PC-3 (cell line): ENCODE measurements around the gene PIGO. TPM values are rescaled to one million over a fixed set of nuclear protein-coding genes. Genes with fewer than 3 reads are reported as not detected.

ENCODE experiments used
- ATAC-seq: fragments of 200-7000 bp; cut with Tn5 transposase; 2 replicates; pipeline ENCODE4 v1.9.1; 2020; ENCODE audit warnings: mild to moderate bottlenecking, moderate library complexity
- BruUV-seq: library from RNA; stranded (reverse); fragments of 400-500 nt; replicated peaks from 2 replicates; lab custom pipeline; 2021; lab: Mats Ljungman, UMichigan
- CTCF ChIA-PET: fragments of 300-600 bp; sonication (Branson Sonifier 250); formaldehyde crosslinking; loops from one replicate; lab custom pipeline; 2022; ENCODE audit warnings: antibody characterized with exemption; lab: Charles Lee
- POLR2A ChIA-PET: fragments of 300-600 bp; sonication (Branson Sonifier 250); formaldehyde crosslinking; loops from one replicate; lab custom pipeline; 2022; ENCODE audit warnings: antibody characterized with exemption; ENCODE audit not compliant: unreplicated experiment; lab: Charles Lee
- DNase-seq: peaks from one replicate; pipeline ENCODE4 v3.0.0-alpha.2; 2015
- H2AFZ ChIP-seq: fragments of 300-600 bp; sonication (generic); 2 replicates; pipeline ENCODE4 v1.6.0; 2016; ENCODE audit warnings: antibody characterized with exemption, low read length
- H3F3A ChIP-seq: fragments of 300-600 bp; sonication (generic); one replicate; pipeline ENCODE4 v1.6.0; 2017; ENCODE audit warnings: antibody characterized with exemption, low read length, control low read depth, mild to moderate bottlenecking; ENCODE audit not compliant: unreplicated experiment
- H3K27ac ChIP-seq: fragments of 300-600 bp; sonication (generic); 2 replicates; pipeline ENCODE4 v1.5.1; 2016; ENCODE audit warnings: mild to moderate bottlenecking, low read length
- H3K27me3 ChIP-seq: fragments of 300-600 bp; sonication (generic); 2 replicates; pipeline ENCODE4 v1.6.1; 2016; ENCODE audit warnings: low read length, mixed read lengths
- H3K36me3 ChIP-seq: fragments of 300-600 bp; sonication (generic); 2 replicates; pipeline ENCODE4 v1.6.1; 2016; ENCODE audit warnings: low read depth, mixed run types, low read length, mixed read lengths
- H3K4me1 ChIP-seq: fragments of 300-600 bp; sonication (generic); 2 replicates; pipeline ENCODE4 v1.5.1; 2016; ENCODE audit warnings: low read length; ENCODE audit not compliant: insufficient read depth
- H3K4me2 ChIP-seq: fragments of 300-600 bp; sonication (generic); 2 replicates; pipeline ENCODE4 v1.6.0; 2016; ENCODE audit warnings: low read length
- H3K4me3 ChIP-seq: fragments of 300-600 bp; sonication (generic); 2 replicates; pipeline ENCODE4 v1.5.1; 2016; ENCODE audit warnings: mild to moderate bottlenecking, low read length, mixed read lengths
- H3K79me2 ChIP-seq: fragments of 300-600 bp; sonication (generic); 2 replicates; pipeline ENCODE4 v1.6.1; 2017; ENCODE audit warnings: low read length, mixed read lengths
- H3K9ac ChIP-seq: fragments of 300-600 bp; sonication (generic); 2 replicates; pipeline ENCODE4 v1.6.0; 2016; ENCODE audit warnings: mild to moderate bottlenecking, low read length
- H3K9me2 ChIP-seq: fragments of 300-600 bp; sonication (generic); replicated peaks from 2 replicates; pipeline ENCODE4 v1.6.1; 2016; ENCODE audit warnings: mixed run types, low read length, mixed read lengths
- H3K9me3 ChIP-seq: fragments of 300-600 bp; sonication (generic); 2 replicates; pipeline ENCODE4 v1.6.1; 2016; ENCODE audit warnings: low read length, mixed read lengths
- H4K20me1 ChIP-seq: fragments of 300-600 bp; sonication (generic); 2 replicates; pipeline ENCODE4 v1.6.1; 2016; ENCODE audit warnings: low read length, mixed read lengths
- EZH2 ChIP-seq: fragments of 300-600 bp; sonication (generic); IDR thresholded peaks from one replicate; pipeline ENCODE4 v1.6.1; 2017; ENCODE audit warnings: antibody characterized with exemption, mild to moderate bottlenecking, low read length; ENCODE audit not compliant: unreplicated experiment
- EZH2phosphoT487 ChIP-seq: fragments of 300-600 bp; sonication (generic); IDR thresholded peaks from 2 replicates; pipeline ENCODE4 v1.6.1; 2018; ENCODE audit warnings: mild to moderate bottlenecking, antibody characterized with exemption, low read length, borderline replicate concordance
- intact Hi-C: fragments of 100-400 bp; cut with micrococcal nuclease; formaldehyde crosslinking; loops from 2 replicates; pipeline ENCODE4 v1.9.0; 2023
- total RNA-seq: library from RNA; depleted of rRNA; stranded (reverse); fragments of >200 nt; gene quantifications from 2 replicates; pipeline ENCODE4 v1.2.3, GENCODE V29; 2014
- TF ChIP-seq, protein P1 (sequence below): fragments of 300-600 bp; sonication (generic); conservative IDR thresholded peaks from 2 replicates; pipeline ENCODE4 v1.5.1; 2017; ENCODE audit warnings: antibody characterized with exemption, low read depth, mild to moderate bottlenecking, low read length

Gene PIGO
- total RNA-seq, 1 experiment from 2014 or later: 18.2 TPM

DNA sequence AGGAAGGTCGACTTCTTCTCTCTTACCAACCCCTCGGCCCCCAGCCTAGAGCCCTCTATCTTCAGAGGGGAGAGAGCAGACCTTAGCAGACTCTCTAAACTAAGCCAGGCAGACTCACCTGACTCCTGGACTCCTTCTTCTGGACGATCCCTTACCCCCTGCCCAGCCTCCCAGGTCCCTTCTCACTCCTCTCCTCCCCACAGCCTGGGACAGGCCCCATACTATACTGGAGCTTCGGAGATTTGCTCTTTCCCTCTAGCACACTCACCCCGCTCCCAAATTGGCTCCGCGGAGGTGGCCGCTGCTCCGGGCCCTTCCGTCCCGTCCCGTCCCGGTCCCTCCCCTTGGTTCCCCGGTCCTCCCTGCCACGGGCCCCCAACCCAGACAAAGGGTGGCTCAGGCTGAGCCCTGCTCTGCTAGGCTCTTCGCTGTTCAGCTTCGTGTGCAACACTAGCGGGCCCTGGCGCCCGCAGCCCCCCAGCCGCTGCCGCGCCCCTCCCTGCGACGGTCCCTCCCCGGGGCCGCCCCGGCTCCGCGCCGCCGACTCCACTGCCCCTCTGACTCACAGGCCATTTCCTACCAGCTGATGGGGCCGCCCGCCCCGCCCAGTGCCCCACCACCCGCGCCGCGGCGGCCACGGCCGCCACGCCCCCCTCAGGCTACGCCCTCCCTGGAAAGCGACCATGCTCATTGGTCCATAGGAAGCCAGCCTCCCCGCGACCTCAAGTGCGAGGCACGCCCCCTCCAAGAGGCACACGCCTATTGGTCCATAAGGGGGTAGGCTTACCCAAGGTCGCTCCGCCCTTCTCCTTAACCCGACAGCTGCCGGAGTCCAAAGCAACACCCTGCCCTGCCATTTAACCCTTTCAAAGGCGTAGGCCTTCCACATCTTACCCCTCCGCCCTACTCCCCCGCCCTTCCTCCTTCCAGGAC lies 14.9 kb upstream of the PIGO start:
- Histone ChIP-seq H3K4me1 (peaks cover 44% of the 10 kb centered on the region), H3F3A (no peaks in the 10 kb centered on the region), H3K9ac (peak overlapping the region; percentile 63), H2AFZ (peak overlapping the region; percentile 80), H3K27me3 (no peaks in the 10 kb centered on the region), H3K36me3 (no peaks in the 10 kb centered on the region), H3K79me2 (no peaks in the 10 kb centered on the region), H4K20me1 (no peaks in the 10 kb centered on the region), H3K9me2 (no peaks in the 10 kb centered on the region), H3K27ac (peak overlapping the region; percentile 41), H3K4me3 (peak overlapping the region; percentile 82), H3K4me2 (peak overlapping the region; percentile 94), H3K9me3 (no peaks in the 10 kb centered on the region)
- intact Hi-C loops: no loop called here
- BruUV-seq: no TSS peak
- CTCF ChIA-PET: interaction anchor here (0.6 kb wide), 1 partner anchor 8 kb away, joined by 5 read pairs; no protein-coding TSS in a partner anchor
- ATAC-seq (peak; percentile 62), DNase-seq (peak; percentile 94)
- POLR2A ChIA-PET: interaction anchor here (0.6 kb wide), 2 partner anchors 50 to 52 kb away, joined by 4 to 7 read pairs; no protein-coding TSS in a partner anchor
- TF ChIP-seq, protein P1, sequence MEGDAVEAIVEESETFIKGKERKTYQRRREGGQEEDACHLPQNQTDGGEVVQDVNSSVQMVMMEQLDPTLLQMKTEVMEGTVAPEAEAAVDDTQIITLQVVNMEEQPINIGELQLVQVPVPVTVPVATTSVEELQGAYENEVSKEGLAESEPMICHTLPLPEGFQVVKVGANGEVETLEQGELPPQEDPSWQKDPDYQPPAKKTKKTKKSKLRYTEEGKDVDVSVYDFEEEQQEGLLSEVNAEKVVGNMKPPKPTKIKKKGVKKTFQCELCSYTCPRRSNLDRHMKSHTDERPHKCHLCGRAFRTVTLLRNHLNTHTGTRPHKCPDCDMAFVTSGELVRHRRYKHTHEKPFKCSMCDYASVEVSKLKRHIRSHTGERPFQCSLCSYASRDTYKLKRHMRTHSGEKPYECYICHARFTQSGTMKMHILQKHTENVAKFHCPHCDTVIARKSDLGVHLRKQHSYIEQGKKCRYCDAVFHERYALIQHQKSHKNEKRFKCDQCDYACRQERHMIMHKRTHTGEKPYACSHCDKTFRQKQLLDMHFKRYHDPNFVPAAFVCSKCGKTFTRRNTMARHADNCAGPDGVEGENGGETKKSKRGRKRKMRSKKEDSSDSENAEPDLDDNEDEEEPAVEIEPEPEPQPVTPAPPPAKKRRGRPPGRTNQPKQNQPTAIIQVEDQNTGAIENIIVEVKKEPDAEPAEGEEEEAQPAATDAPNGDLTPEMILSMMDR: no peak
- no peak for TF ChIP-seq EZH2
- no peak for TF ChIP-seq EZH2phosphoT487

DNA sequence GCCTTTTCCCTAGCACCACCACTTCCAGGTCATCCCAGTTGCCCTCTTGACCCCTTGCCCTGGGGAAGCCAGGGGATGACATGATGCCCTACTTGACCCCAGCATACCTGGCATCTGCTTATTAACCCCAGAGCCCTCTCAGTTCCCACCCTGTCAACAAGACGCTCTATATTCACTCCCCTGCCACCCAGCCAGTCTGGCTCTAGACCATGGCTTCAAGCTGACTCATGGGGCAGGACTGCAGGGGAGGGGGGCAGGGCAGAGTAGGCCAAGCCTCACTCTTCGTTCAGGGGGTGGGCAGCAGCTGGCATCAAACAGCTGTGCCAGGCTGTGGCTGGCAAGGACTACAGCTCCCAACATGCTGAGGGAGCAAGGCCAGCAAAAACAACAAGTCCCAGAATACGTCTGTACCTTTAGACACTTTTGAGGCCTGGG lies 14.0 kb upstream of the PIGO start:
- DNase-seq (peak; percentile 56), ATAC-seq (peak; percentile 7; the same call in 1 of the 2 replicates)
- H3K9me2 ChIP-seq: no peaks in the 10 kb centered on the region
- intact Hi-C loops: no loop called here
- H3K79me2 ChIP-seq: no peaks in the 10 kb centered on the region
- H3F3A ChIP-seq: no peaks in the 10 kb centered on the region
- POLR2A ChIA-PET: interaction anchor here (0.6 kb wide), 1 partner anchor 51 kb away, joined by 7 read pairs; no protein-coding TSS in a partner anchor
- TF ChIP-seq EZH2phosphoT487 (no peak), EZH2 (no peak)
- TF ChIP-seq, protein P1: no peak
- no peaks in the 10 kb centered on the region for H4K20me1 ChIP-seq
- CTCF ChIA-PET: interaction anchor here (0.5 kb wide), 1 partner anchor 40 kb away, joined by 11 read pairs; no protein-coding TSS in a partner anchor
- H3K4me3 ChIP-seq: peak overlapping the region; percentile 82
- BruUV-seq: no TSS peak
- H3K27ac ChIP-seq: no peak overlapping the region
- peaks cover 43% of the 10 kb centered on the region for H3K4me1 ChIP-seq
- no peaks in the 10 kb centered on the region for H3K36me3 ChIP-seq
- no peak overlapping the region for H2AFZ ChIP-seq
- peak overlapping the region; percentile 94 for H3K4me2 ChIP-seq
- no peak overlapping the region for H3K9ac ChIP-seq
- no peaks in the 10 kb centered on the region for H3K9me3 ChIP-seq
- H3K27me3 ChIP-seq: no peaks in the 10 kb centered on the region
